Karpas-422 (cell line): ENCODE measurements around the gene CES4A. TPM values are rescaled to one million over a fixed set of nuclear protein-coding genes. Genes with fewer than 3 reads are reported as not detected.
"Not testable (repeated sequence)": the region's sequence is repeated elsewhere in the genome, so short reads cannot be mapped to it uniquely, and the experiment has no call there.

Source experiments
- DNase-seq: peaks from one replicate; pipeline ENCODE4 v3.0.0-alpha.2; 2015
- H2AFZ ChIP-seq: fragments of 200-600 bp; sonication (generic); 2 replicates; pipeline ENCODE4 v1.6.1; 2014; ENCODE audit warnings: antibody characterized with exemption, low read length, mixed read lengths
- H3K27ac ChIP-seq: fragments of 200-600 bp; sonication (generic); 2 replicates; pipeline ENCODE4 v1.5.1; 2014; ENCODE audit warnings: mild to moderate bottlenecking, low read length, moderate library complexity
- H3K27me3 ChIP-seq: fragments of 200-600 bp; sonication (generic); 2 replicates; pipeline ENCODE4 v1.6.1; 2014; ENCODE audit warnings: low read length, mixed read lengths
- H3K36me3 ChIP-seq: fragments of 200-600 bp; sonication (generic); 2 replicates; pipeline ENCODE4 v1.6.1; 2014; ENCODE audit warnings: low read length, mixed read lengths; ENCODE audit not compliant: insufficient read depth
- H3K4me1 ChIP-seq: fragments of 200-600 bp; sonication (generic); 2 replicates; pipeline ENCODE4 v1.6.1; 2014; ENCODE audit warnings: mild to moderate bottlenecking, low read length, mixed read lengths
- H3K4me2 ChIP-seq: fragments of 200-600 bp; sonication (generic); 2 replicates; pipeline ENCODE4 v1.6.1; 2014; ENCODE audit warnings: low read length, low read depth, mild to moderate bottlenecking; ENCODE audit not compliant: poor library complexity, severe bottlenecking
- H3K4me3 ChIP-seq: fragments of 200-600 bp; sonication (generic); 2 replicates; pipeline ENCODE4 v1.5.1; 2014; ENCODE audit warnings: mild to moderate bottlenecking, antibody characterized with exemption, low read length, mixed read lengths
- H3K79me2 ChIP-seq: fragments of 200-600 bp; sonication (generic); 2 replicates; pipeline ENCODE4 v1.6.1; 2014; ENCODE audit warnings: mild to moderate bottlenecking, low read length, mixed read lengths
- H3K9ac ChIP-seq: fragments of 200-600 bp; sonication (generic); 2 replicates; pipeline ENCODE4 v1.6.0; 2014; ENCODE audit warnings: low read length
- H3K9me2 ChIP-seq: fragments of 200-600 bp; sonication (generic), shearing (Covaris generic); replicated peaks from 2 replicates; pipeline ENCODE4 v1.6.0; 2014; ENCODE audit warnings: mild to moderate bottlenecking, low read length, moderate library complexity; ENCODE audit not compliant: insufficient read depth
- H3K9me3 ChIP-seq: fragments of 300-700, 200-600 bp; sonication (generic); 2 replicates; pipeline ENCODE4 v1.6.1; 2014; ENCODE audit warnings: low read length, mixed read lengths
- H4K20me1 ChIP-seq: fragments of 200-600 bp; sonication (generic); 2 replicates; pipeline ENCODE4 v1.6.1; 2014; ENCODE audit warnings: mild to moderate bottlenecking, antibody characterized with exemption, low read length, low read depth; ENCODE audit not compliant: insufficient read depth
- total RNA-seq: library from RNA; depleted of rRNA; stranded (reverse); fragments of >200 nt; shearing (Covaris generic); gene quantifications from 2 replicates; pipeline ENCODE4 v1.2.3, GENCODE V29; 2014; ENCODE audit warnings: low replicate concordance

CES4A gene
- total RNA-seq, 1 experiment from 2014 or later = not detected

DNA sequence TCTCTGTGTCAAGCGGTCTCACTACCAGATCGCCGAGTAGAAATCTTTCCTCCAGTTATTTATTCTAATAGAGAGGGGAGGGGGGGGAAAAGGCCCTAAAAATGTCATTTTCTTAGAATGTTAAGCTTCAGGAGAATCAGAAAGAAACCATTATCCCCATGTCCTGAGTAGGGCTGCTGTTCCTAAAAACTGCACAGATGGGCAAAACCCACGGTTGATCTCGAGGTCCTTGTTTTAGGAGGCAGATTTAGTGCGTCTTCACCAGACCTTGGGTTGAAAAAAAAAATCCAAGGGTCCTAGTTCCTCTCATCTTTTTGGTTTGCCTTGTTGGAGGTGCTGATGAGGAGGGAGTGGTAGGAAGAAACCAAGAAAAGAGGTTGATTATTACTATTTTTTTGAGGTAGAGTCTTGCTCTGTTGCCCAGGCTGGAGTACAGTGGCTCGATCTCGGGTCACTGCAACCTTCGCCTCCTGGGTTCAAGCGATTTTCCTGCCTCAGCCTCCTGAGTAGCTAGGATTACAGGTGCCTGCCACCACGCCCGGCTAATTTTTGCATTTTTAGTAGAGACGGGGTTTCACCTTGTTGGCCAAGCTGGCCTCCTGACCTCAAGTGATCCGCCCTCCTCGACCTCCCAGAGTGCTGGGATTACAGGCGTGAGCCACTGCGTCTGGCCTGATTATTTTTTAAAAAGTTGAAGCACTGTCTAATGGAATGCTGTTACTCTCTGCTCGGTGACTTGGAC is 42.0 kb downstream of the CES4A start:
- Histone ChIP-seq H2AFZ (no peak overlapping the region), H3K9me3 (no peaks in the 10 kb centered on the region), H3K27ac (peak overlapping the region; percentile 78), H3K27me3 (no peaks in the 10 kb centered on the region), H3K36me3 (peaks cover 16% of the 10 kb centered on the region), H3K4me2 (peak overlapping the region; percentile 71), H3K9ac (peak overlapping the region; percentile 97), H3K79me2 (peaks cover 68% of the 10 kb centered on the region), H4K20me1 (0 out of 2 replicates have a peak, but pooled peaks cover 6% of the 10 kb centered on the region), H3K9me2 (no peaks in the 10 kb centered on the region), H3K4me3 (peak overlapping the region; percentile 76), H3K4me1 (peaks cover 49% of the 10 kb centered on the region)
- DNase-seq = no peak

DNA sequence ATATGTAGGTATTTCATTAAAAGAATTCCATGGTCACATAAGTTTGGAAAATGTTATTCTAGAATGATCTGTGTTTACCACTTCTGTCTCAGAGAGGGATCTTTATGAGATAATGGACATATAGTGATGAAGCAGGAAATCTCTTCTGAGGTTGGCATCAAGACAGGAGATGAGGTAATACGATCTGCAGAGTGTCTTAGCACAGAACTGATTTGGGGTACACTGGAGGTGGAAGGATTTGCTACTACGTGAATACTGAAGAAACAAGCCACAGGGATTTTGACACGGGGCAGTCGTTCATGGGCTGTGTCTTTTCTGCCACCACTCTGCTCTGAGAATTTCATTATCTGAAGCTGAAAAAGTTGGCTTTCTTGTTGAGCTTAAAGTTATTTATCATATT is 46.1 kb downstream of the CES4A start:
- peak overlapping the region; percentile 75 for H3K27ac ChIP-seq
- H3K36me3 ChIP-seq = peaks cover 35% of the 10 kb centered on the region
- no peaks in the 10 kb centered on the region for H3K9me3 ChIP-seq
- DNase-seq = no peak
- peak overlapping the region; percentile 10; the same call in 1 of the 2 replicates for H3K4me3 ChIP-seq
- peaks cover 62% of the 10 kb centered on the region for H3K4me1 ChIP-seq
- H4K20me1 ChIP-seq = 0 out of 2 replicates have a peak, but pooled peaks cover 6% of the 10 kb centered on the region
- H3K4me2 ChIP-seq = peak overlapping the region; percentile 47
- peak overlapping the region; percentile 23 for H3K9ac ChIP-seq
- H2AFZ ChIP-seq = no peak overlapping the region
- no peaks in the 10 kb centered on the region for H3K27me3 ChIP-seq
- H3K9me2 ChIP-seq = no peaks in the 10 kb centered on the region
- peaks cover 98% of the 10 kb centered on the region for H3K79me2 ChIP-seq

DNA sequence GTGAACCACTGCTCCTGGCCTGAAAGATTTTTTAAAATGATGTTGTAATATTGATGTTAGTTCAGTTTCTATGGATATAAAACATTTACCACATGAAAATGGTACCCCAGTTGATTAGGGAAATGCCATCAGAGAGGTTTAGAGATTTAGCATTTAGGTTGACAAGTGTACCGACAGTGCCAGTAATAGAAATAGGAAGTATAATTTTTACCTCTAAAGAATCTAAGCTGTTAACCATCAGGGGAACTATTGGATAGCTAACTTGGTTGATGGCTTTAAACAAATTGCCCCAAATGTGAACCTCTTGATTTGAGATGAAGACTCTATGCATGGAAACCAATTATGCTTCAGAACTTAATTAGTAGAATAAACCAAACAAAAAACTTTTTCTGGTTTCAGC is 47.0 kb downstream of the CES4A start:
- Histone ChIP-seq H3K4me3 (peak overlapping the region; percentile 10), H3K27me3 (no peaks in the 10 kb centered on the region), H2AFZ (no peak overlapping the region), H3K27ac (peak overlapping the region; percentile 75), H3K9ac (no peak overlapping the region), H3K4me1 (peaks cover 64% of the 10 kb centered on the region), H3K79me2 (peaks cover 98% of the 10 kb centered on the region), H3K4me2 (peak overlapping the region; percentile 47), H3K9me2 (no peaks in the 10 kb centered on the region), H3K36me3 (peaks cover 40% of the 10 kb centered on the region), H4K20me1 (0 out of 2 replicates have a peak, but pooled peaks cover 6% of the 10 kb centered on the region), H3K9me3 (no peaks in the 10 kb centered on the region)
- DNase-seq = peak; percentile 71

DNA sequence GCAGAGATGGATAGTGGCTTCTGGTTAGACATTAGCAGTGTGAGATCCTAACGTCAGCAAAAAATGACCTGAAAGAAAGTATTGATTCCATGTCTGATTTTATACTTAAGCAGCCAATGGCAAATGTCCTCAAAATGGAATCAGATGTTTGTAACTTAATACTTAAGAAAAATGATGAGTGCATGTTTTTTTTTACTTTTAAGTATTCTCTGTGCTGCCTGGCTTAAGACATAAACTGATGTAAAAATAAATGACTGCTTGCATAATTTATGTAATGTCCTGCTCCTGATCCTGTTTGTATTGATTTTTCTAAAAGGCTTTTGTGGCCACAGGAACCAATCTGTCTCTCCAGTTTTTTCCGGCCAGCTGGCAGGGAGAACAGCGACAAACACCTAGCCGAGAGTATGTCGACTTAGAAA is 47.9 kb downstream of the CES4A start:
- peaks cover 55% of the 10 kb centered on the region for H3K4me1 ChIP-seq
- H3K27ac ChIP-seq = peak overlapping the region; percentile 75
- no peak overlapping the region for H3K9ac ChIP-seq
- DNase-seq = no peak
- no peak overlapping the region for H2AFZ ChIP-seq
- H3K79me2 ChIP-seq = peaks cover 98% of the 10 kb centered on the region
- H3K9me2 ChIP-seq = no peaks in the 10 kb centered on the region
- no peak overlapping the region for H3K4me2 ChIP-seq
- H3K36me3 ChIP-seq = peaks cover 45% of the 10 kb centered on the region
- no peaks in the 10 kb centered on the region for H3K9me3 ChIP-seq
- no peaks in the 10 kb centered on the region for H3K27me3 ChIP-seq
- H4K20me1 ChIP-seq = no peaks in the 10 kb centered on the region
- H3K4me3 ChIP-seq = no peak overlapping the region

DNA sequence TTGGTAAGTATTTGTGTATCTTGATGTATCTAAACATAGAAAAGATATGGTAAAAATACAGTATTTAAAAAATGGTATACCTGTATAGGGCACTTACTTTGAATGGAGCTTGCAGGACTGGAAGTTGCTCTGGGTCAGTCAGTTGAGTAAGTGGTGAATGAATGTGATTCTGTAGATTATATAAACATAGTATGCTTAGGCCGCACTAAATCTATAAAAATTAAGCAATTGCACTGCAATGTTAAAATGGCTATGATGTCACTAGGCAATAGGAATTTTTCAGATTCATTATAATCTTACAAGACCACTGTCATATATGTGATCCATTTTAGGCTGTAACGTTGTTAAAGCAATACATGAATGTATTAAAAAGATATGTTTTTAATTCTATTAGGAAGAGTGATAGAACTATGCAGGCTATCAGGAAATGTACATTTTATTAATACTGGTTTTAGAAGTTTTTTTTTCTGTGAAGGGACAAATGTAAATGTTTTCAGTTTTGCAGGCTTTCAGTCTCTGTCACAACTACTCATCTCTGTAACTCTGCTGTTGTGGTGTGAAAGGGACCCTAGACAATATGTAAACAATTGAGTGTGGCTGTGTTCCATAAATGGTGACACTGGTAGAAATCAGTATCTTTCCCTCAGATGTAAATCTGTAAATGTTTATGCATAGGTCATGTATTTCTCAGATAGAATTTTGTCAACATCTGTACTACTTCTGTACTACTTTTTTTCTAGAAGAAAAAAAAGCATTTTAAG is 51.1 kb downstream of the CES4A start:
- no peak for DNase-seq
- Histone ChIP-seq H3K79me2 (peaks cover 95% of the 10 kb centered on the region), H3K27me3 (no peaks in the 10 kb centered on the region), H3K4me2 (no peak overlapping the region), H3K9me2 (no peaks in the 10 kb centered on the region), H3K27ac (0 out of 2 replicates have a peak overlapping the region, but pooled peaks have one; percentile 1), H3K4me3 (no peak overlapping the region), H3K4me1 (peaks cover 33% of the 10 kb centered on the region), H2AFZ (no peak overlapping the region), H3K9me3 (no peaks in the 10 kb centered on the region), H4K20me1 (no peaks in the 10 kb centered on the region), H3K36me3 (peaks cover 33% of the 10 kb centered on the region; the same call in 1 of the 2 replicates), H3K9ac (no peak overlapping the region)

DNA sequence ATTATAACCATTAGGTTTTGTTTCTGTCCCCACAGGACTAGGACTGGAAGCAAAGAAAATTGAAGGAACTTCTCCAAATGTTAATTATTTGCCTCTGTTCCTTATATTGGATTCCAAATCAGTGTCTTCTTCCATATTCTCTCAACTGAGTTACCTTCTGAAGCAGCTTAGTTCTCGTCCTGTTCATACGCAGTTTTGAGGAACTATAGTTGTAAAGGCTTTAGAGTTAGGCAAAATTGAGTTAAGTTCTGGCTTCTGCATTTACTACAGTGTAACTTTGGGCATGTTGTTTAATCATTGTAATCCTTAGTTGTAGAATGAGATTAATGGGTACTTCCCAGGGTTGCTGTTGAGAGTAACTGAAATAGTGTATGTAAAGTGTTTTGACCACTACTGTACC is 51.8 kb downstream of the CES4A start:
- H3K27ac ChIP-seq = no peak overlapping the region
- no peaks in the 10 kb centered on the region for H3K9me3 ChIP-seq
- no peaks in the 10 kb centered on the region for H4K20me1 ChIP-seq
- H3K27me3 ChIP-seq = no peaks in the 10 kb centered on the region
- peaks cover 94% of the 10 kb centered on the region for H3K79me2 ChIP-seq
- H3K9me2 ChIP-seq = no peaks in the 10 kb centered on the region
- peaks cover 25% of the 10 kb centered on the region for H3K4me1 ChIP-seq
- H3K4me3 ChIP-seq = no peak overlapping the region
- no peak overlapping the region for H3K4me2 ChIP-seq
- H2AFZ ChIP-seq = no peak overlapping the region
- H3K36me3 ChIP-seq = peaks cover 33% of the 10 kb centered on the region; the same call in 1 of the 2 replicates
- DNase-seq = no peak
- H3K9ac ChIP-seq = no peak overlapping the region

DNA sequence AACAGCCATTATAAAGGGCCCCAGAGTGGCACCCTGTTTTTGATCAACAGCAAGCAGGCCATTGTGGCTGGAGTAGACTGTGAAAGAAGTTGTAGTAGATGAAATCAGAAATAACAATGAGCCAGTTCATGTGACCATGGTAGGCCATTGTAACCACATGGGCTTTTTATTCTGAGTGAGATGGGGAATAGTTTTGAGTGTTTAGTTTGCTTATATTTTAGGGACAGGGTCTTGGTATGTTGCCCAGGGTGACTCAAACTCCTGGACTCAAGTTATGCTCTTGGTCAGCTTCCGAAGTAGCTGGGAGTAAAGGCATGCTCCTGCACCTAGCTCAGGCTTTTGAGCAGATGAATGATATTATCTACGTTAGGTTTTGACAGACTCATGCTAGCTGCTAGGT is 52.5 kb downstream of the CES4A start:
- Histone ChIP-seq H3K79me2 (peaks cover 92% of the 10 kb centered on the region), H3K27me3 (no peaks in the 10 kb centered on the region), H3K36me3 (peaks cover 33% of the 10 kb centered on the region; the same call in 1 of the 2 replicates), H4K20me1 (no peaks in the 10 kb centered on the region), H3K9me3 (no peaks in the 10 kb centered on the region), H3K4me3 (no peak overlapping the region), H3K27ac (no peak overlapping the region), H3K4me1 (peaks cover 19% of the 10 kb centered on the region), H3K9ac (no peak overlapping the region), H3K4me2 (no peak overlapping the region), H3K9me2 (no peaks in the 10 kb centered on the region), H2AFZ (no peak overlapping the region)
- DNase-seq = no peak

DNA sequence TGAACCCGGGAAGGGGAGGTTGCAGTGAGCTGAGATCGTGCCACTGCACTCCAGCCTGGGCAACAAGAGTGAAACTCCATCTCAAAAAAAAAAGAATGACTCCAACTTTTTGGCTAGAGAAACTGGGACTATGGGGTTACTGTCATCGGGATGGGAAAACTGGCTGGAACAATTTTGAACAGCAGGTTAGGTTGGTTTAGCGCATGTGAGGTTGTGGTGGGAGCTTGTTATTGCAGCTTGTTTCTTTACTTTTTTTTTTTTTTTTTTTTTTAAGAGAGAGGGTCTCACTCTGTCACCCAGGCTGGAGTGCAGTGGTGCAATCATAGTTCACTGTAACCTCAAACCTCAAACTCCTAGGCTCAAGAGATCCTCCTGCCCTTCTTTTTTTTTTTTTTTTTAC is 53.1 kb downstream of the CES4A start:
- H3K4me1 ChIP-seq = peaks cover 14% of the 10 kb centered on the region
- H4K20me1 ChIP-seq, H3K4me3 ChIP-seq, H2AFZ ChIP-seq, H3K9me3 ChIP-seq, H3K4me2 ChIP-seq, H3K27ac ChIP-seq, H3K9me2 ChIP-seq, H3K9ac ChIP-seq, DNase-seq, H3K27me3 ChIP-seq: not testable (repeated sequence)
- peaks cover 91% of the 10 kb centered on the region for H3K79me2 ChIP-seq
- H3K36me3 ChIP-seq = peaks cover 27% of the 10 kb centered on the region; the same call in 1 of the 2 replicates
